Motor neuron (in vitro differentiated cells): ENCODE measurements around the gene SUN1. TPM values are rescaled to one million over a fixed set of nuclear protein-coding genes. Genes with fewer than 3 reads are reported as not detected.
A peak's percentile ranks its signal among the peaks of the same experiment; 100 is the strongest.

Experiments used
- ATAC-seq, 8 experiments: fragments of 200-7000 bp; cut with Tn5 transposase; replicated peaks in 6 of 8; 2 replicates each; pipeline ENCODE4 v1.8.0; 2021; ENCODE audit warnings: mild to moderate bottlenecking in 8 of 8, moderate library complexity in 8 of 8
- H3K27ac ChIP-seq, 2 donors: fragments of 250-450 bp; sonication (Bioruptor Pico); 2 replicates each; pipeline ENCODE4 v1.9.0; 2021; ENCODE audit warnings: antibody characterized with exemption in 2 of 2, mild to moderate bottlenecking in 2 of 2, moderate library complexity in 1 of 2
- H3K4me1 ChIP-seq, 2 donors: fragments of 250-450 bp; sonication (Bioruptor Pico); replicated peaks in 1 of 2; 2 replicates each; pipeline ENCODE4 v1.6.1; 2021; ENCODE audit warnings: antibody characterized with exemption in 2 of 2, mild to moderate bottlenecking in 2 of 2, moderate library complexity in 1 of 2
- H3K4me3 ChIP-seq, 5 donors: fragments of 250-450 bp; sonication (Bioruptor Pico); 2 replicates each; pipeline ENCODE4 v1.9.0; 2021; ENCODE audit warnings: antibody characterized with exemption in 5 of 5, mild to moderate bottlenecking in 5 of 5, moderate library complexity in 4 of 5
- WGBS, 10 experiments: fragments of 450-650 bp; shearing (Covaris generic); methylation state at CpG; one replicate each; pipeline ENCODE4 v1.0.0; 2022; 5-methylcytosine and 5-hydroxymethylcytosine counted together
- in situ Hi-C, 9 experiments: fragments of 400-800 bp; cut with MboI; loops; one replicate each; pipeline ENCODE4 v1.15.0; 2021; ENCODE audit warnings: low sequenced_read_pairs in 9 of 9, low pct_unique_long_range_greater_than_20kb in 2 of 9; ENCODE audit not compliant: unreplicated experiment in 9 of 9
- total RNA-seq, 8 experiments: library from RNA; unstranded; fragments of 300-600 nt; gene quantifications; 2 replicates each; pipeline versions ENCODE4 v1.2.3 to v1.2.4, GENCODE V29; 2022

Gene SUN1
- total RNA-seq, 8 experiments from 2014 or later = 30.8 to 102 (median 53.0) TPM

DNA sequence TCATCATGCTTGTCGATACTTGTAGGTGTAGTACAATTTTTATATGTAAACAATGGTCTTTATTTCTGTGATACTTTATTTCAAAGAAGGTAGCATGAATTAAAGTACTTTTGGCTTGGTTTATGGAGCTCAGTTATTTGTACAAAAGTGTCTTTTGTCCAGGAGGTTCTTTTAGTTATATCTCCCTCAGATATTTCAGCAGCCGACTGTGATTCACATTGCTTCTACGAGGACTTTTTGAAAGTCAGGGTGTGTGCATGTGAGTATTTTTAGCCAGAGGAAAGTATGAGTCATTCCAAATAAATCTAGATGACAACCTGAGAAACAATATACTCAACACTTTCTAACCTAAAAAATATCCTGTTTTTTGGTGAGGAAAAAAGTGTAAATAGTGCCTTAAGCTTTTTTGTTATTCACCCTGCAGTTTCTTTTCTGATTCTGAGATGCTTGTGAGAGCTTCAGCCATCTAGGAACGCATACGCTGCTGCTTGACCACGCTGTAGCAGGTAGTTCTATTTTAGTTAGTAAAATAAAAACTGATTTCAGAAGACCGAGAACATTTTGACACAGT, 595 bp upstream of the SUN1 start:
- ATAC-seq = peak; percentile 54 to 74 (median 64)
- WGBS, 10 experiments = 5 to 76% (median 37%) methylated on average over 2 to 7 of the region's 7 CpGs
- in situ Hi-C loops = no loop called here
- Histone ChIP-seq H3K4me1 (peaks cover 26 to 45% of the 10 kb centered on the region in 2 donors), H3K27ac (peak overlapping the region; percentile 27 to 30), H3K4me3 (peak overlapping the region in 1 of 5 donors; percentile 2)

DNA sequence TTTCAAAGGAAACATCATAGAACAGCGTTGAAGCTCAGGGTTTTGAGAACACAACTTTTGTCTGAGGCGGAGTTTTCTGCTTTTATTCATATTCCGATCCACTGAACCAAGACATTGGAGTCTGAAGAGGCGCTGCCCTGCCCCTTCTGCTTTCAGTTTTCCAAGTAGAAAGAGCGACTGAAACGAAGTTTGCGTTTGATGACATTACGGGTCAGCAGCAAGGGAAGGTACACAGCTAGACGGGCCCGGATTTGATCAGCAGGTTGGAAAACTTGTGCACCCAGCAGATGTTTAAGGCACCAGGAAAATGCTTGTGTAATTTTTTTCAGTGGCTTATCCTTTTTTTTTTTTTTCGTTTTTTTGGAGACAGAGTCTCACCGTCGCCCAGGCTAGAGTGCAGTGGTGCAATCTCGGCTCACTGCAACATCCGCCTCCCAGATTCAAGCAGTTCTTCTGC, 720 bp downstream of the SUN1 start:
- in situ Hi-C loops = no loop called here
- ATAC-seq = peak in 1 of 8 experiments; percentile 1
- 71 to 100% (median 91%) methylated on average over 2 to 15 of the region's 15 CpGs; no CpG with 5 or more reads in 1 of the 10 experiments for WGBS, 10 experiments
- H3K27ac ChIP-seq = no peak overlapping the region
- H3K4me1 ChIP-seq = peaks cover 26 to 43% of the 10 kb centered on the region in 2 donors
- no peak overlapping the region for H3K4me3 ChIP-seq

- no peak for ATAC-seq
- in situ Hi-C loops = no loop called here
- Histone ChIP-seq H3K4me1 (peaks cover 26 to 43% of the 10 kb centered on the region in 2 donors), H3K4me3 (no peak overlapping the region), H3K27ac (no peak overlapping the region)
- 48 to 100% (median 93%) methylated on average over 1 to 5 of the region's 8 CpGs; no CpG with 5 or more reads in 2 of the 10 experiments for WGBS, 10 experiments
These were observed 1.5 kb downstream of the SUN1 start for GRCh38 chr7:833601-834258.

GRCh38 chr7:834277-834676, 2.0 kb downstream of the SUN1 start:
- in situ Hi-C loops = no loop called here

DNA sequence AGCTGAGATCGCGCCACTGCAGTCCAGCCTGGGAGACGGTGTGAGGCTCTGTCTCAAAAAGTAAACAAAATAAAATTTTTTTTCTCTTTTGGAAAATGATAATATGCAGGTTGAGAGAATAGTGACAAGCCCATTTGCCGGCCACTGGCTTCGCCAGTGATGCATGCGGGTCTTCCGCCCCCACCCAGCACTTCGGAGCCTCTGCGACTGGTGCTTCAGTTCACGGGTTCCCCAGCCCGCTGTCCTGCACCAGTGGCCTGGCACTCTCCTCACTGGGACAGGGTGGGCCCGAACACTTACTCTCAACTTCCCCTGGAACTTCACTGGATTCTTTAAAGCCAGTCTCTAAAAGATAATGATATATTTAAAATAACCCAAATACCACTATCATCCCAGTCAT, 2.7 kb downstream of the SUN1 start:
- 66 to 100% (median 91%) methylated on average over 1 to 12 of the region's 12 CpGs; no CpG with 5 or more reads in 4 of the 10 experiments for WGBS, 10 experiments
- in situ Hi-C loops = no loop called here
- H3K4me3 ChIP-seq = no peak overlapping the region
- peaks cover 26 to 43% of the 10 kb centered on the region in 2 donors for H3K4me1 ChIP-seq
- no peak overlapping the region for H3K27ac ChIP-seq
- ATAC-seq = no peak

More at GRCh38 chr7:834277-834676, 2.0 kb downstream of the SUN1 start:
- H3K4me1 ChIP-seq = peaks cover 26 to 43% of the 10 kb centered on the region in 2 donors
- no peak overlapping the region for H3K27ac ChIP-seq
- 80 to 100% (median 92%) methylated on average over 1 to 6 of the region's 12 CpGs; no CpG with 5 or more reads in 4 of the 10 experiments for WGBS, 10 experiments
- no peak overlapping the region for H3K4me3 ChIP-seq
- no peak for ATAC-seq

DNA sequence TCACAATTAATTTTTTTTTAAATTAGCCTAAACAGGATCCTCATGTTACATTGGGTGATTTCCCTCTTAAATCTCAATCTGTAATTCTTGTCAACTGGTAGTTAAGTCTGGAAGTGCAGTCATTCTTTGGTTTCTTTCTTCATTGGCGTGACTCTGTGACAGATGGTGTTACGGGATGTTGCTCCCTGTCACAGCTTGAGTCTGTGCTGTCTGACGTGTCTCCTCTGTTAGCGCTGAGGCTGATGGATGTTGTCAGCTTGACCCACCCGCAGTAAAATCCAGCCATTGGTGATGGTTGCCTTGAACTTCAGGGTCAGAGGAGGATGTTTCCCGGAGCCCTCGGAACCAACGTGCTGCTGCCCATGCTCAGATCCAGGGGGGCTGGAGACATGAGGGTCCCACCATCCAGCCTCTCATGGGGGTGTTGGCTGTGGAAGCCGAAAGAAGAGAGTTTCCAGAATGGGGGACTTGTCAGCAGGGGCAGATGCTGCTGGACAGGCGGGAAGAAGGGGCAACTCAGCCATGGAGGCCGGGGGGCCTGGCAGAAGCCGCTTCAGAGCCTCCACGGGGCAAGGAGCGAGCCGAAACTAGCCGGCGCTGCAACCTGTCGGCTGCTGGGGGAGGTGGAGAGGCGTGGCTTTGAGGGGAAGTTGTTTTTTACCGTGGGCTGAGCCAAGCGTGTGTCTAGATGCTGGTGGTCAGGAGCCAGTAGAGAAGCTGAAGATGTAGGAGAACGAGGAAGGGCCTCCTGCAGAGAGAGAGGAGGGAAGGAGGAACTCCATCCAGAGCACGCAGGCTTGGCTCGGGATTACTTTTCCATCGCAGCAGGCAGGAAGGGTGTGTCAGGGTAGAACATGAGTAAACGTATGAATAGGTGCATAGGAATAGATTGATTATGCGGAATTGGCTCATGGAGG, 3.5 kb downstream of the SUN1 start:
- 21 to 94% (median 60%) methylated on average over 1 to 15 of the region's 27 CpGs; no CpG with 5 or more reads in 1 of the 10 experiments for WGBS, 10 experiments
- Histone ChIP-seq H3K27ac (peak overlapping the region; percentile 62 to 83), H3K4me3 (no peak overlapping the region), H3K4me1 (peaks cover 26 to 40% of the 10 kb centered on the region in 2 donors)
- ATAC-seq = peak; percentile 50 to 83 (median 74)
- in situ Hi-C loops = no loop called here

GRCh38 chr7:836429-836828, 4.2 kb downstream of the SUN1 start:
- 20 to 85% (median 50%) methylated on average over 1 to 4 of the region's 5 CpGs; no CpG with 5 or more reads in 3 of the 10 experiments for WGBS, 10 experiments
- peaks cover 25 to 35% of the 10 kb centered on the region in 2 donors for H3K4me1 ChIP-seq
- no peak overlapping the region for H3K27ac ChIP-seq
- H3K4me3 ChIP-seq = no peak overlapping the region
- ATAC-seq = peak in 4 of 8 experiments; percentile 26 to 75 (median 58)
- in situ Hi-C loops = no loop called here

DNA sequence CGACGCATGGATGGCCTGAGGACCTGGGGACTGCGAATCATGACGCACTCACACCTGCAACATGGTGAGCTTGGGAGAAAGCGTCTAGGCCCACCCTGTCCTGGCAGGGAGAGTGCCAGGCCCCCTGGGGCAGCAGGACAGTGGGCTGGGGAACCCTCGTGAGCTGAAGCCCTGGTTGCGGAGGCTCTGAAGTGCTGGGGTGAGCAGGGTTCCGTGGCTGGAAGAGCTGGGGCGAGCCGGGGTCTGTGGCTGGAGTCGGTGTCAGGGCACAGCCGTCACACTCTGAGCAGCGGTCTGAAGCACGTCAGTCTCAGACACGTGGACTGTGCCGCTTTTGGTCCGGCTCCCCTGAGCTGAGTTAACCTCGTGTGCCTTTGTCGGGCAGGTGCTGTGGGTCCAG, 4.7 kb downstream of the SUN1 start:
- 83 to 100% (median 96%) methylated on average over 1 to 11 of the region's 19 CpGs; no CpG with 5 or more reads in 3 of the 10 experiments for WGBS, 10 experiments
- no peak for ATAC-seq
- Histone ChIP-seq H3K27ac (no peak overlapping the region), H3K4me1 (peaks cover 20 to 29% of the 10 kb centered on the region in 2 donors), H3K4me3 (no peak overlapping the region)
- in situ Hi-C loops = no loop called here

DNA sequence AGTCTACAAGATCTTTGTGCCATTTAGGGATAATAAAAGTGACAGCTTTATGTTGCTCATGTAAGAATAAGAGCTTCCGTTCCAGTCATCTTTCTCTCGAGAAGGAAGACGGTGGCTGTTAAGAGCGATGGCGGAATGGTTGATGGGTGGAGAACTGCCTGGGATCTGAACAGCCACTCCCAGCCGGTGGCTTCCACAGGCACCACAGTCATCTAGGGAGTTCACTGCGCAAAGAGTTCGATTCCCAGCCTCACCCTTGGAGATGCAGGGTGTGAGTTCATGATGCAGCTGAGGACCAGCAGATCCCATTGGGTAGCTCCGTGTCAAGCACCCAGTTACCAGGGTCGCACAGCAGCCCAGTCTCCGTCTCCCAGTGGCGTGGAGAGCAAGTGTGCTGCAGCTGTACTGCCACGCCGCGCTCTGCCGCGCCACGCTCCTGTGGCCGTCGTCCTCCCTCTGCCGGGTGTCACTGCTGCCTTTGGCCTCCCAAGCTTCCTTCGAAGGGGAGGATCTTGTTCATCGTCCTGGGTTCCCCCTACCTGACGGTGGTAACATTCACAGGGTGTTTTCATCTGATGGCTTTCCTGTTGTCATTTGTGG, 7.8 kb downstream of the SUN1 start:
- Histone ChIP-seq H3K4me1 (peaks cover 15 to 17% of the 10 kb centered on the region in 2 donors), H3K4me3 (no peak overlapping the region), H3K27ac (no peak overlapping the region)
- 75 to 100% (median 94%) methylated on average over 1 to 16 of the region's 24 CpGs for WGBS, 10 experiments
- ATAC-seq = no peak
- in situ Hi-C loops = no loop called here

- ATAC-seq = no peak
- in situ Hi-C loops = no loop called here
- peaks cover 8 to 9% of the 10 kb centered on the region in 2 donors for H3K4me1 ChIP-seq
- H3K27ac ChIP-seq = no peak overlapping the region
- no peak overlapping the region for H3K4me3 ChIP-seq
- WGBS, 10 experiments = 60 to 100% (median 85%) methylated on average over 1 to 11 of the region's 16 CpGs; no CpG with 5 or more reads in 1 of the 10 experiments
These were observed 9.7 kb downstream of the SUN1 start for GRCh38 chr7:841943-842342.

DNA sequence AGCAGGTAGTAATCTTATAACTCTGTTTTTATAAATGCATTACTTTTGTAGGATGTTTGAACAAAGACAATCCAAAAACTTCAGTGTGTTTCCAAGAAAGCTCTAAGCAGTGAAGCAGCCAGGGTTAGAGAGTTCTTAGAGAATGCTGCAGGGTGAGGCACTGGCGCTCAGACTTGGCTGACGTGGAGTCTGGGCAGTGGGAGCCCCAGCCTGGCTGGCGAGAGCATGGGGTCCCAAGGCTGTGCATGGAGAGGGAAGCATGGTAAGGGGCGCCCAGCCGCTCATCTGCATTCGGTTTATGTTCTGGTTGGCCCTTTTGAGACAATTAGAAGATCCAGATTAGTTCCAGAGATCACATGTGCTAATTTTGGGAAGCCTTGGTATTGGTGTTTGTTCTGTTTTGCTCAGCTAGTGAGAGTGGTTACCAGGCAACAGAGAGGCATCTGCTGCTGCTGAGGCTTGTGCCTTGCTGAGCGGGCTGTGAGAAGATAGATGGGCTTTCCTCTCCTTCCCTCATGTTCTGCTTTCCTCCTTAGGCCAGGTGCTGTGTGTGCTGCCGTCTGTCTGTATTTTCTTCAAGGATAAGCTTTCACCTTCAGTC, 10.3 kb downstream of the SUN1 start:
- WGBS, 10 experiments = 0 to 72% (median 19%) methylated on average over 1 to 7 of the region's 8 CpGs; no CpG with 5 or more reads in 4 of the 10 experiments
- peak; percentile 40 to 99 (median 82) for ATAC-seq
- no peak overlapping the region for H3K27ac ChIP-seq
- peaks cover 8 to 9% of the 10 kb centered on the region in 2 donors for H3K4me1 ChIP-seq
- no peak overlapping the region for H3K4me3 ChIP-seq
- in situ Hi-C loops = no loop called here

- no peak overlapping the region for H3K27ac ChIP-seq
- ATAC-seq = no peak
These were observed 11.0 kb downstream of the SUN1 start for GRCh38 chr7:843230-843629.

More at GRCh38 chr7:843230-843629, 11.0 kb downstream of the SUN1 start:
- in situ Hi-C loops = no loop called here
- Histone ChIP-seq H3K4me1 (peaks cover 8 to 9% of the 10 kb centered on the region in 2 donors), H3K4me3 (no peak overlapping the region)
- WGBS, 10 experiments = 71 to 100% (median 97%) methylated on average over 1 to 13 of the region's 17 CpGs; no CpG with 5 or more reads in 3 of the 10 experiments
